ENCODE data around the gene ATXN10.

- TF ChIP-seq TARDBP (IDR thresholded peaks at IDR 0.05) (no peak), HDGF (IDR thresholded peaks at IDR 0.05; ENCODE audit: borderline replicate concordance) (no peak), ARNT (IDR thresholded peaks at IDR 0.05) (no peak), CTBP1 (IDR thresholded peaks at IDR 0.05; ENCODE audit: borderline replicate concordance) (no peak), L3MBTL2 (conservative IDR thresholded peaks at IDR 0.05) (no peak), SUZ12 (IDR thresholded peaks at IDR 0.05) (no peak), LEF1 (IDR thresholded peaks at IDR 0.05; ENCODE audit: borderline replicate concordance) (no peak)
Measured at GRCh38 chr22:45867118-45867905, 195.7 kb downstream of the ATXN10 start.
